ENCODE results near the gene NEURL4. TPM values are rescaled to one million over a fixed set of nuclear protein-coding genes. Genes with fewer than 3 reads are reported as not detected.
A peak's percentile ranks its signal among the peaks of the same experiment; 100 is the strongest.
"Not testable (repeated sequence)": the region's sequence is repeated elsewhere in the genome, so short reads cannot be mapped to it uniquely, and the experiment has no call there.

Gene NEURL4
- total and polyA plus RNA-seq, 7 donors, result 20.7 to 53.8 (median 26.8) TPM

DNA sequence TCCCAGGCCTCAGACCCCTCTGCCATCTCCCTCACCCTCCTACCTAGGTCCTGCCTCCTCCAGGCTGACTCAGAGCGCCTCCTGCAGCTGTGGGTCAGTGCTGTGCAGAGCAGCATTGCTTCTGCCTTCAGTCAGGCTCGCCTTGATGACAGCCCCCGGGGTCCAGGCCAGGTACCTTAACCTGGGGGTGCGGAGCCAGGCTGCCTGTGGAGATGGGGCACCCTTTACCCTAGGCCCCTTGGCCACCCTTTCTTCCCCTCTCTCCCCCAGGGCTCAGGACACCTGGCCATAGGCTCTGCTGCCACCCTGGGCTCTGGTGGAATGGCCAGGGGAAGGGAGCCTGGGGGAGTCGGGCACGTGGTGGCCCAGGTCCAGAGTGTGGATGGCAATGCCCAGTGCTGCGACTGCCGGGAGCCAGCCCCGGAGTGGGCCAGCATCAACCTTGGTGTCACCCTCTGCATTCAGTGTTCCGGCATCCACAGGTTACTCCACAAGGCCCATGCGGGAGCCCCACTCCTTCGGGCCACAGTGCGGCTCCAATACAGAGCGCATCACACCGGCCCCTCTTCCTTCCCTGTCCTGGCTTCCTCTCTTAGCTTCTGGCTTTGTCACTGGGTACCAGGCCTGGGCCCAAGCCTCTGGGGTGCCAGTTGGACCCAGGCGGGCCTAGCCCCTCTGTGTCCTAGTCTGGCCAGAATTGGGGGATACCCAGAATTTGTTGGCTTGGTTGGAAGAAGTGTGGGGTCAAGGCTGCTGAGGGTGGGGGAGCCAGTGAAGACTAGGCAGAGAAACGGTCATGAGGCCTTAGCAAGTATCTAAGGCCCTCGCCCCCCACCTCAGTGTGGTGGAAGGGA is 17.9 kb upstream of the NEURL4 start:
- 50 to 66% (median 51%) methylated on average over 17 to 18 of the region's 18 CpGs for WGBS, 3 donors
- H3K4me1 ChIP-seq, result peaks cover 30% of the 10 kb centered on the region
- intact Hi-C loops (cut with DNase I), result loop anchor here (5.0 to 10.0 kb wide), 3 partner anchors 65 to 82 kb away; partner anchors contain the start of genes CLDN7 (in 1 of the 2) and SLC2A4 (in 1 of the 2)
- H3K4me3 ChIP-seq, result no peak overlapping the region
- H3K27me3 ChIP-seq (ENCODE audit: insufficient read depth in 3 of 3, low read length in 2 of 3), result peaks cover 0 to 3% (median 0%) of the 10 kb centered on the region in 3 donors
- H3K36me3 ChIP-seq (ENCODE audit: insufficient read depth in 1 of 2, low read depth in 1 of 2), result no peaks in the 10 kb centered on the region
- TF ChIP-seq, protein P1, sequence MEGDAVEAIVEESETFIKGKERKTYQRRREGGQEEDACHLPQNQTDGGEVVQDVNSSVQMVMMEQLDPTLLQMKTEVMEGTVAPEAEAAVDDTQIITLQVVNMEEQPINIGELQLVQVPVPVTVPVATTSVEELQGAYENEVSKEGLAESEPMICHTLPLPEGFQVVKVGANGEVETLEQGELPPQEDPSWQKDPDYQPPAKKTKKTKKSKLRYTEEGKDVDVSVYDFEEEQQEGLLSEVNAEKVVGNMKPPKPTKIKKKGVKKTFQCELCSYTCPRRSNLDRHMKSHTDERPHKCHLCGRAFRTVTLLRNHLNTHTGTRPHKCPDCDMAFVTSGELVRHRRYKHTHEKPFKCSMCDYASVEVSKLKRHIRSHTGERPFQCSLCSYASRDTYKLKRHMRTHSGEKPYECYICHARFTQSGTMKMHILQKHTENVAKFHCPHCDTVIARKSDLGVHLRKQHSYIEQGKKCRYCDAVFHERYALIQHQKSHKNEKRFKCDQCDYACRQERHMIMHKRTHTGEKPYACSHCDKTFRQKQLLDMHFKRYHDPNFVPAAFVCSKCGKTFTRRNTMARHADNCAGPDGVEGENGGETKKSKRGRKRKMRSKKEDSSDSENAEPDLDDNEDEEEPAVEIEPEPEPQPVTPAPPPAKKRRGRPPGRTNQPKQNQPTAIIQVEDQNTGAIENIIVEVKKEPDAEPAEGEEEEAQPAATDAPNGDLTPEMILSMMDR (IDR thresholded peaks at IDR 0.05), result no peak
- peak overlapping the region; percentile 100 for H3K27ac ChIP-seq
- DNase-seq (no peak), ATAC-seq (no peak)
- no peaks in the 10 kb centered on the region for H3K9me3 ChIP-seq

DNA sequence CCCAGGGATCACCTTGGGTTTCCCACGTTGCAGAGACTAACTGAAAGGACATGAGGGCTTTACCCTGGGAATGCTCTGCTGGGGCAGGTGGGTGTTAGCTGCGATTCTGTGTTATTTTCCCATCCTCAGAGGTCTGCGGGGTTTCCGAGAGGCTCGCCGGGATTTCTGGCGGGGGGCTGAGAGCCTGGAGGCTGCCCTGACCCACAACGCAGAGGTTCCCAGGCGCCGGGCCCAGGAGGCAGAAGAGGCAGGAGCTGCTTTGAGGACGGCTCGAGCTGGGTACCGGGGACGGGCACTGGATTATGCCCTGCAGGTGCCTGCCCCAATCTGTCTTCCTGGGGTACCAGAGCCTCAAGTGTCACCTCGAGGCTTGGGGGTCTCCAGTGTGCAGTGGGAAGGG is 14.1 kb upstream of the NEURL4 start:
- intact Hi-C loops (cut with DNase I), result loop anchor here in 1 of 2 donors (10.0 kb wide), 1 partner anchor 78 kb away; the partner anchor contains the start of gene CLDN7
- WGBS, 3 donors, result 56 to 68% (median 57%) methylated on average over 15 of the region's 15 CpGs
- Histone ChIP-seq H3K27ac (no peak overlapping the region), H3K36me3 (ENCODE audit: insufficient read depth in 1 of 2, low read depth in 1 of 2) (no peaks in the 10 kb centered on the region), H3K27me3 (ENCODE audit: insufficient read depth in 3 of 3, low read length in 2 of 3) (peaks cover 0 to 9% (median 3%) of the 10 kb centered on the region in 3 donors), H3K9me3 (no peaks in the 10 kb centered on the region), H3K4me1 (peaks cover 10% of the 10 kb centered on the region), H3K4me3 (no peak overlapping the region)
- no peak for DNase-seq
- TF ChIP-seq, protein P1 (IDR thresholded peaks at IDR 0.05), result no peak
- no peak for ATAC-seq

DNA sequence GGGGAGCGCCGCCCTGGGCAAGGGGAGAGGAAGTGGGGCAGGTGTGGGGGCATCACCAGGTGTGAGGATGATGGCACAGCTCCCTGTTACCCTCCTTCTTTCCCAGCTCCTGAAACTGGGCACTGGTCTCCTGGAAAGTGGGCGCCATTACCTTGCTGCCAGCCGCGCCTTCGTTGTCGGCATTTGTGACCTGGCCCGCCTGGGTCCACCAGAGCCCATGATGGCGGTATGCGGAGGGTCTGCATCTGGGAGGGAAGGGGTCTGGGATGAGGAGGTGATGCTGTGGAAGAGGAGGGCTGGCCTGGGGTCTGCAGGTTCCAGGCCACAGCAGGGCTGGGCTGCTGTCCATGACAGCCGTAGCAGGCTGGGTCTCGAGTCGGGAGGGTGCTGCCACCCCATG is 12.7 kb upstream of the NEURL4 start:
- Histone ChIP-seq H3K27ac (no peak overlapping the region), H3K9me3 (no peaks in the 10 kb centered on the region), H3K4me1 (no peaks in the 10 kb centered on the region), H3K36me3 (ENCODE audit: insufficient read depth in 1 of 2, low read depth in 1 of 2) (no peaks in the 10 kb centered on the region), H3K27me3 (ENCODE audit: insufficient read depth in 3 of 3, low read length in 2 of 3) (peaks cover 0 to 15% (median 3%) of the 10 kb centered on the region in 3 donors), H3K4me3 (no peak overlapping the region)
- ATAC-seq (no peak), DNase-seq (no peak)
- 86 to 87% (median 87%) methylated on average over 13 of the region's 13 CpGs for WGBS, 3 donors
- intact Hi-C loops (cut with DNase I), result loop anchor here in 1 of 2 donors (10.0 kb wide), 1 partner anchor 77 kb away; the partner anchor contains the start of gene CLDN7
- TF ChIP-seq, protein P1 (IDR thresholded peaks at IDR 0.05), result no peak

DNA sequence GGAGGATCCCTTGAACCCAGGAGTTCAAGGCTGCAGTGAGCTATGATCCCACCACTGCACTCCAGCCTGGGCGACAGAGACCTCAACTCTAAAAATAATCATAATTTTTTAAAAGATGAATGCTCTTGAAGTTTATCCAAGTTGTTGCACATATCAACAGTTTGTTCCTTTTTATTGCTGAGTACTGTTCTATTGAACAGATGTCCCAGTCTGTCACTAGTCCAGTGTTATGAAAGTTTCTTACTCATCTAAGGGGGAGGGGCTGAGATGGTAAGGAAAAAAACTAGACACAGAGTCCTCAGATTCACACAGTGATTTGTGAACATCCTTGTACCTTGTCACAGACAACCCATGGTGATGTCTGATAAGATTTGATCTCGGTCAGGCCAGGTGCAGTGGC is 11.0 kb upstream of the NEURL4 start:
- no peaks in the 10 kb centered on the region for H3K36me3 ChIP-seq (ENCODE audit: insufficient read depth in 1 of 2, low read depth in 1 of 2)
- ATAC-seq, result peak in 2 of 4 donors; percentile 43 to 49
- peaks cover 0 to 25% (median 4%) of the 10 kb centered on the region in 3 donors for H3K27me3 ChIP-seq (ENCODE audit: insufficient read depth in 3 of 3, low read length in 2 of 3)
- intact Hi-C loops (cut with DNase I), result loop anchor here in 1 of 2 donors (10.0 kb wide), 1 partner anchor 75 kb away; the partner anchor contains the start of gene CLDN7
- no peak overlapping the region for H3K4me3 ChIP-seq
- 54 to 67% (median 62%) methylated on average over 2 of the region's 2 CpGs for WGBS, 3 donors
- no peaks in the 10 kb centered on the region for H3K9me3 ChIP-seq
- TF ChIP-seq, protein P1 (IDR thresholded peaks at IDR 0.05), result no peak
- H3K4me1 ChIP-seq, result no peaks in the 10 kb centered on the region
- H3K27ac ChIP-seq, result no peak overlapping the region
- DNase-seq, result no peak

DNA sequence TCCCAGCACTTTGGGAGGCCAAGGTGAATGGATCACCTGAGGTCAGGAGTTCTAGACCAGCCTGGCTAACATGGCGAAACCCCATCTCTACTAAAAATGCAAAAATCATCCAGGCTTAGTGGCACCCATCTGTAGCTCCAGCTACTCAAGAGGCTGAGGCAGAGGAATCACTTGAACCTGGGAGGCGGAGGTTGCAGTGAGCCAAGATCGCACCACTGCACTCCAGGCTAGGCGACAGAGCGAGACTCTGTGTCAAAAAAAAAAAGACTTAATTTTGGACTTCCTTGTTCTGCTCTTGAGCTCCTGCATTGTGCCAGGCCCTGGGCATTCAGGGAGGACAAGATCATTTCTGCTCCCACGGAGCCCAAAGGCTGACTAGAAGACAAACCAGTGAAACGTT is 8.5 kb upstream of the NEURL4 start:
- H3K27me3 ChIP-seq (ENCODE audit: insufficient read depth in 3 of 3, low read length in 2 of 3), result peaks cover 0 to 25% (median 4%) of the 10 kb centered on the region in 3 donors
- intact Hi-C loops (cut with DNase I); H3K4me3 ChIP-seq; H3K4me1 ChIP-seq; H3K9me3 ChIP-seq; H3K27ac ChIP-seq; ATAC-seq; DNase-seq; H3K36me3 ChIP-seq (ENCODE audit: insufficient read depth in 1 of 2, low read depth in 1 of 2): not testable (repeated sequence)
- WGBS, 3 donors, result 75 to 83% (median 76%) methylated on average over 7 of the region's 7 CpGs

Data from psoas muscle (tissue), 8 donors.